Measurements from ENCODE around the gene EVX1.
A peak's percentile ranks its signal among the peaks of the same experiment; 100 is the strongest.

The EVX1 gene

GRCh38 chr7:27248911-27249723, 6.5 kb downstream of the EVX1 start:
- no peak overlapping the region for H3K27ac ChIP-seq (ENCODE audit: low read length)
- no peak overlapping the region for H3K9ac ChIP-seq (ENCODE audit: low read length)
- no peaks in the 10 kb centered on the region for H3K36me3 ChIP-seq (ENCODE audit: control insufficient read depth, low read depth, low read length)
- no peak overlapping the region for H3K4me3 ChIP-seq (ENCODE audit: low read length)
- H3K4me1 ChIP-seq (ENCODE audit: control insufficient read depth, low read depth, low read length), result peaks cover 10% of the 10 kb centered on the region
- H3K9me3 ChIP-seq (ENCODE audit: control insufficient read depth, low read depth, low read length), result no peaks in the 10 kb centered on the region
- H3K27me3 ChIP-seq (ENCODE audit: control insufficient read depth, insufficient read depth, low read length), result peaks cover 100% of the 10 kb centered on the region

GRCh38 chr7:27249724-27250556, 7.3 kb downstream of the EVX1 start:
- Histone ChIP-seq H3K36me3 (ENCODE audit: control insufficient read depth, low read depth, low read length) (no peaks in the 10 kb centered on the region), H3K27ac (ENCODE audit: low read length) (no peak overlapping the region), H3K4me1 (ENCODE audit: control insufficient read depth, low read depth, low read length) (peaks cover 10% of the 10 kb centered on the region), H3K27me3 (ENCODE audit: control insufficient read depth, insufficient read depth, low read length) (peaks cover 100% of the 10 kb centered on the region), H3K4me3 (ENCODE audit: low read length) (no peak overlapping the region), H3K9ac (ENCODE audit: low read length) (no peak overlapping the region), H3K9me3 (ENCODE audit: control insufficient read depth, low read depth, low read length) (no peaks in the 10 kb centered on the region)

GRCh38 chr7:27250557-27251070, 8.0 kb downstream of the EVX1 start:
- Histone ChIP-seq H3K9me3 (ENCODE audit: control insufficient read depth, low read depth, low read length) (no peaks in the 10 kb centered on the region), H3K9ac (ENCODE audit: low read length) (no peak overlapping the region), H3K27me3 (ENCODE audit: control insufficient read depth, insufficient read depth, low read length) (peaks cover 99% of the 10 kb centered on the region), H3K36me3 (ENCODE audit: control insufficient read depth, low read depth, low read length) (no peaks in the 10 kb centered on the region), H3K4me3 (ENCODE audit: low read length) (no peak overlapping the region), H3K27ac (ENCODE audit: low read length) (no peak overlapping the region), H3K4me1 (ENCODE audit: control insufficient read depth, low read depth, low read length) (peaks cover 6% of the 10 kb centered on the region)

GRCh38 chr7:27251136-27251651, 8.6 kb downstream of the EVX1 start:
- Histone ChIP-seq H3K4me3 (ENCODE audit: low read length) (peak overlapping the region; percentile 16), H3K9ac (ENCODE audit: low read length) (no peak overlapping the region), H3K36me3 (ENCODE audit: control insufficient read depth, low read depth, low read length) (no peaks in the 10 kb centered on the region), H3K27me3 (ENCODE audit: control insufficient read depth, insufficient read depth, low read length) (peaks cover 93% of the 10 kb centered on the region), H3K9me3 (ENCODE audit: control insufficient read depth, low read depth, low read length) (no peaks in the 10 kb centered on the region), H3K27ac (ENCODE audit: low read length) (no peak overlapping the region), H3K4me1 (ENCODE audit: control insufficient read depth, low read depth, low read length) (peaks cover 5% of the 10 kb centered on the region)

- H3K27ac ChIP-seq (ENCODE audit: low read length), result no peak overlapping the region
- H3K4me1 ChIP-seq (ENCODE audit: control insufficient read depth, low read depth, low read length), result peaks cover 5% of the 10 kb centered on the region
- H3K4me3 ChIP-seq (ENCODE audit: low read length), result no peak overlapping the region
- H3K27me3 ChIP-seq (ENCODE audit: control insufficient read depth, insufficient read depth, low read length), result peaks cover 88% of the 10 kb centered on the region
- H3K9me3 ChIP-seq (ENCODE audit: control insufficient read depth, low read depth, low read length), result no peaks in the 10 kb centered on the region
- no peak overlapping the region for H3K9ac ChIP-seq (ENCODE audit: low read length)
- H3K36me3 ChIP-seq (ENCODE audit: control insufficient read depth, low read depth, low read length), result no peaks in the 10 kb centered on the region
Observed at GRCh38 chr7:27251652-27252590, 9.3 kb downstream of the EVX1 start.

- no peaks in the 10 kb centered on the region for H3K9me3 ChIP-seq (ENCODE audit: control insufficient read depth, low read depth, low read length)
- no peak overlapping the region for H3K27ac ChIP-seq (ENCODE audit: low read length)
- no peaks in the 10 kb centered on the region for H3K36me3 ChIP-seq (ENCODE audit: control insufficient read depth, low read depth, low read length)
- H3K4me3 ChIP-seq (ENCODE audit: low read length), result no peak overlapping the region
- peaks cover 1% of the 10 kb centered on the region for H3K4me1 ChIP-seq (ENCODE audit: control insufficient read depth, low read depth, low read length)
- peaks cover 69% of the 10 kb centered on the region for H3K27me3 ChIP-seq (ENCODE audit: control insufficient read depth, insufficient read depth, low read length)
- no peak overlapping the region for H3K9ac ChIP-seq (ENCODE audit: low read length)
Observed at GRCh38 chr7:27254625-27255024, 12.0 kb downstream of the EVX1 start.

GRCh38 chr7:27260211-27260610, 17.6 kb downstream of the EVX1 start:
- Histone ChIP-seq H3K4me1 (ENCODE audit: control insufficient read depth, low read depth, low read length) (no peaks in the 10 kb centered on the region), H3K36me3 (ENCODE audit: control insufficient read depth, low read depth, low read length) (no peaks in the 10 kb centered on the region), H3K4me3 (ENCODE audit: low read length) (no peak overlapping the region), H3K27me3 (ENCODE audit: control insufficient read depth, insufficient read depth, low read length) (peaks cover 13% of the 10 kb centered on the region), H3K9ac (ENCODE audit: low read length) (no peak overlapping the region), H3K9me3 (ENCODE audit: control insufficient read depth, low read depth, low read length) (no peaks in the 10 kb centered on the region), H3K27ac (ENCODE audit: low read length) (no peak overlapping the region)

- Histone ChIP-seq H3K4me1 (ENCODE audit: control insufficient read depth, low read depth, low read length) (no peaks in the 10 kb centered on the region), H3K9me3 (ENCODE audit: control insufficient read depth, low read depth, low read length) (no peaks in the 10 kb centered on the region), H3K27me3 (ENCODE audit: control insufficient read depth, insufficient read depth, low read length) (peaks cover 6% of the 10 kb centered on the region)
Observed at GRCh38 chr7:27262121-27262520, 19.5 kb downstream of the EVX1 start.

GRCh38 chr7:27263781-27264180, 21.2 kb downstream of the EVX1 start:
- H3K4me1 ChIP-seq (ENCODE audit: control insufficient read depth, low read depth, low read length), result no peaks in the 10 kb centered on the region
- no peaks in the 10 kb centered on the region for H3K36me3 ChIP-seq (ENCODE audit: control insufficient read depth, low read depth, low read length)
- no peak overlapping the region for H3K4me3 ChIP-seq (ENCODE audit: low read length)
- H3K9ac ChIP-seq (ENCODE audit: low read length), result no peak overlapping the region
- no peak overlapping the region for H3K27ac ChIP-seq (ENCODE audit: low read length)
- H3K27me3 ChIP-seq (ENCODE audit: control insufficient read depth, insufficient read depth, low read length), result no peaks in the 10 kb centered on the region
- no peaks in the 10 kb centered on the region for H3K9me3 ChIP-seq (ENCODE audit: control insufficient read depth, low read depth, low read length)

More at GRCh38 chr7:27262121-27262520, 19.5 kb downstream of the EVX1 start:
- no peak overlapping the region for H3K27ac ChIP-seq (ENCODE audit: low read length)
- no peak overlapping the region for H3K9ac ChIP-seq (ENCODE audit: low read length)
- H3K4me3 ChIP-seq (ENCODE audit: low read length), result no peak overlapping the region
- H3K36me3 ChIP-seq (ENCODE audit: control insufficient read depth, low read depth, low read length), result no peaks in the 10 kb centered on the region

- Histone ChIP-seq H3K9me3 (ENCODE audit: control insufficient read depth, low read depth, low read length) (no peaks in the 10 kb centered on the region), H3K36me3 (ENCODE audit: control insufficient read depth, low read depth, low read length) (no peaks in the 10 kb centered on the region), H3K27ac (ENCODE audit: low read length) (no peak overlapping the region), H3K4me3 (ENCODE audit: low read length) (no peak overlapping the region), H3K27me3 (ENCODE audit: control insufficient read depth, insufficient read depth, low read length) (no peaks in the 10 kb centered on the region), H3K9ac (ENCODE audit: low read length) (no peak overlapping the region), H3K4me1 (ENCODE audit: control insufficient read depth, low read depth, low read length) (no peaks in the 10 kb centered on the region)
Observed at GRCh38 chr7:27269455-27269854, 26.9 kb downstream of the EVX1 start.

- no peaks in the 10 kb centered on the region for H3K4me1 ChIP-seq (ENCODE audit: control insufficient read depth, low read depth, low read length)
- H3K4me3 ChIP-seq (ENCODE audit: low read length), result no peak overlapping the region
- H3K9me3 ChIP-seq (ENCODE audit: control insufficient read depth, low read depth, low read length), result no peaks in the 10 kb centered on the region
- no peaks in the 10 kb centered on the region for H3K36me3 ChIP-seq (ENCODE audit: control insufficient read depth, low read depth, low read length)
- H3K9ac ChIP-seq (ENCODE audit: low read length), result no peak overlapping the region
- no peak overlapping the region for H3K27ac ChIP-seq (ENCODE audit: low read length)
- H3K27me3 ChIP-seq (ENCODE audit: control insufficient read depth, insufficient read depth, low read length), result no peaks in the 10 kb centered on the region
Observed at GRCh38 chr7:27271384-27271783, 28.8 kb downstream of the EVX1 start.
